ENCODE results near the gene NRM.

The NRM gene

DNA sequence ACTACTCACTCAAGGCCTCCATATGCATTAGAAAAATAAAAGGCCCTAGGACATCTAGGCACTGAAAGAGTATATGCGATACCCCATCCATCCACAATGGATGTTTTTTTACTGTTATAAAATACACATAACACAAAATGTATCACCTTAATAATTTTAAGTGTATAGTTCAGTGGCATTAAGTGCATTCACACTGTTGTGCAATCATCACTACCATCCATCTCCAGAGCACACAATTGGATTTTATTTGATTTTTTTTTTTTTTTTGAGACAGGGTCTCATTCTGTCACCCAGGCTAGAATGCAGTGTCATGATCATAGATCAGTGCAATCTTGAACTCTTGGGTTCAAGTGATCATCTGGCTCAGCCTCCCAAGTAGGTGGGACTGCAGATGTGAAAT lies 23.5 kb upstream of the NRM start:
- POLR2A ChIA-PET = interaction anchor here (1.3 kb wide), 1 partner anchor 10 kb away, joined by 3 read pairs; no protein-coding TSS in a partner anchor
- peaks cover 4% of the 10 kb centered on the region for H3K4me1 ChIP-seq (ENCODE audit: control insufficient read depth, insufficient read depth, low read length)

DNA sequence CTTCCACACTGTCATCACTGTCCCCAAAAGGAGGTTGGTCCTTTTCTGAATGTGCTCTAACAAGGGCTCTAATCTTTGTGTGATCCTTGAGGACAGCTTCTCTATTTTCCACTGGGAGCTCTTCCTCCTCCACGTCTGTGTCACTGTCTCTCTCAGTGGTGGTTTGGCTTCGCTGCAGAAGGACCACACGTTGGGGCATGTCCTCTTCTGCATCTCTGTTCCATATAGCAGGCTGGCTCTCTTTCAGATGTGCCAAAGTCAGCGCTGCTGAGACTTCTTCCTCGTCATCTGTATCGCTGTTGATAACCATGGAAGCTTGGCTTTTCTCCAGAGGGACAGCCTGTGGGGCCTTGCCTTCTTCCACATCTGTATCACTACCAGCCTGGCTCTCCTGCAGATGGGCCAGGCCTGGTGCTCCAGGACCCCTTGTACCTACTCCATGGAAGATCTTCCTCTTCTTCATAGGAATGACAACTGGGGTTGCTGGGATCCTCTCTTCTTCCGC lies 21.7 kb upstream of the NRM start:
- ChIA-PET CTCF (interaction anchor here (0.5 to 5.0 kb wide), 11 partner anchors 8 to 374 kb away, joined by 3 to 32 read pairs (median 4); partner anchors contain the start of gene DHX16), POLR2A (interaction anchor here (0.5 to 1.4 kb wide), 5 partner anchors 9 to 30 kb away, joined by 3 to 5 read pairs (median 4); partner anchors contain the start of gene NRM)
- no peak overlapping the region for H3K27ac ChIP-seq (ENCODE audit: extremely low read depth, low read depth, low read length)
- no peaks in the 10 kb centered on the region for H3K9me3 ChIP-seq (ENCODE audit: control insufficient read depth, insufficient read depth, low read depth, low read length)
- peaks cover 8% of the 10 kb centered on the region for H3K4me1 ChIP-seq (ENCODE audit: control insufficient read depth, insufficient read depth, low read length)
- H3K4me3 ChIP-seq (ENCODE audit: low read depth, low read length) = no peak overlapping the region
- TF ChIP-seq ZNF548 (tag by site-specific recombination; IDR thresholded peaks at IDR 0.05) (no peak), IKZF3 (tag by site-specific recombination; IDR thresholded peaks at IDR 0.05) (no peak), ZNF423 (tag by site-specific recombination; IDR thresholded peaks at IDR 0.05) (no peak), SCRT2 (tag by site-specific recombination; IDR thresholded peaks at IDR 0.05) (no peak), ZNF211 (tag by site-specific recombination; IDR thresholded peaks at IDR 0.05; ENCODE audit: low read depth) (no peak), ZNF146 (tag by site-specific recombination; IDR thresholded peaks at IDR 0.05) (no peak), ZNF596 (tag by site-specific recombination; IDR thresholded peaks at IDR 0.05) (no peak), ZNF529 (tag by site-specific recombination; IDR thresholded peaks at IDR 0.05; ENCODE audit: insufficient replicate concordance) (no peak), ZNF221 (tag by site-specific recombination; IDR thresholded peaks at IDR 0.05; ENCODE audit: borderline replicate concordance) (no peak), ZNF654 (tag by site-specific recombination; IDR thresholded peaks at IDR 0.05; ENCODE audit: low read depth) (no peak), ZXDB (tag by site-specific recombination; IDR thresholded peaks at IDR 0.05) (no peak), ZNF138 (tag by site-specific recombination; IDR thresholded peaks at IDR 0.05; ENCODE audit: borderline replicate concordance) (no peak), FEZF1 (tag by site-specific recombination; IDR thresholded peaks at IDR 0.05) (no peak)
- TF ChIP-seq, protein P1, sequence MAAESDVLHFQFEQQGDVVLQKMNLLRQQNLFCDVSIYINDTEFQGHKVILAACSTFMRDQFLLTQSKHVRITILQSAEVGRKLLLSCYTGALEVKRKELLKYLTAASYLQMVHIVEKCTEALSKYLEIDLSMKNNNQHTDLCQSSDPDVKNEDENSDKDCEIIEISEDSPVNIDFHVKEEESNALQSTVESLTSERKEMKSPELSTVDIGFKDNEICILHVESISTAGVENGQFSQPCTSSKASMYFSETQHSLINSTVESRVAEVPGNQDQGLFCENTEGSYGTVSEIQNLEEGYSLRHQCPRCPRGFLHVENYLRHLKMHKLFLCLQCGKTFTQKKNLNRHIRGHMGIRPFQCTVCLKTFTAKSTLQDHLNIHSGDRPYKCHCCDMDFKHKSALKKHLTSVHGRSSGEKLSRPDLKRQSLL (tag by site-specific recombination; IDR thresholded peaks at IDR 0.05) = no peak
- TF ChIP-seq, protein P2, sequence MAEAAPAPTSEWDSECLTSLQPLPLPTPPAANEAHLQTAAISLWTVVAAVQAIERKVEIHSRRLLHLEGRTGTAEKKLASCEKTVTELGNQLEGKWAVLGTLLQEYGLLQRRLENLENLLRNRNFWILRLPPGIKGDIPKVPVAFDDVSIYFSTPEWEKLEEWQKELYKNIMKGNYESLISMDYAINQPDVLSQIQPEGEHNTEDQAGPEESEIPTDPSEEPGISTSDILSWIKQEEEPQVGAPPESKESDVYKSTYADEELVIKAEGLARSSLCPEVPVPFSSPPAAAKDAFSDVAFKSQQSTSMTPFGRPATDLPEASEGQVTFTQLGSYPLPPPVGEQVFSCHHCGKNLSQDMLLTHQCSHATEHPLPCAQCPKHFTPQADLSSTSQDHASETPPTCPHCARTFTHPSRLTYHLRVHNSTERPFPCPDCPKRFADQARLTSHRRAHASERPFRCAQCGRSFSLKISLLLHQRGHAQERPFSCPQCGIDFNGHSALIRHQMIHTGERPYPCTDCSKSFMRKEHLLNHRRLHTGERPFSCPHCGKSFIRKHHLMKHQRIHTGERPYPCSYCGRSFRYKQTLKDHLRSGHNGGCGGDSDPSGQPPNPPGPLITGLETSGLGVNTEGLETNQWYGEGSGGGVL (tag by site-specific recombination; IDR thresholded peaks at IDR 0.05) = no peak
- TF ChIP-seq, protein P3, sequence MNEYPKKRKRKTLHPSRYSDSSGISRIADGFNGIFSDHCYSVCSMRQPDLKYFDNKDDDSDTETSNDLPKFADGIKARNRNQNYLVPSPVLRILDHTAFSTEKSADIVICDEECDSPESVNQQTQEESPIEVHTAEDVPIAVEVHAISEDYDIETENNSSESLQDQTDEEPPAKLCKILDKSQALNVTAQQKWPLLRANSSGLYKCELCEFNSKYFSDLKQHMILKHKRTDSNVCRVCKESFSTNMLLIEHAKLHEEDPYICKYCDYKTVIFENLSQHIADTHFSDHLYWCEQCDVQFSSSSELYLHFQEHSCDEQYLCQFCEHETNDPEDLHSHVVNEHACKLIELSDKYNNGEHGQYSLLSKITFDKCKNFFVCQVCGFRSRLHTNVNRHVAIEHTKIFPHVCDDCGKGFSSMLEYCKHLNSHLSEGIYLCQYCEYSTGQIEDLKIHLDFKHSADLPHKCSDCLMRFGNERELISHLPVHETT (tag by site-specific recombination; IDR thresholded peaks at IDR 0.05) = no peak
- TF ChIP-seq, protein P4, sequence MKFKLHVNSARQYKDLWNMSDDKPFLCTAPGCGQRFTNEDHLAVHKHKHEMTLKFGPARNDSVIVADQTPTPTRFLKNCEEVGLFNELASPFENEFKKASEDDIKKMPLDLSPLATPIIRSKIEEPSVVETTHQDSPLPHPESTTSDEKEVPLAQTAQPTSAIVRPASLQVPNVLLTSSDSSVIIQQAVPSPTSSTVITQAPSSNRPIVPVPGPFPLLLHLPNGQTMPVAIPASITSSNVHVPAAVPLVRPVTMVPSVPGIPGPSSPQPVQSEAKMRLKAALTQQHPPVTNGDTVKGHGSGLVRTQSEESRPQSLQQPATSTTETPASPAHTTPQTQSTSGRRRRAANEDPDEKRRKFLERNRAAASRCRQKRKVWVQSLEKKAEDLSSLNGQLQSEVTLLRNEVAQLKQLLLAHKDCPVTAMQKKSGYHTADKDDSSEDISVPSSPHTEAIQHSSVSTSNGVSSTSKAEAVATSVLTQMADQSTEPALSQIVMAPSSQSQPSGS (tag by site-specific recombination; IDR thresholded peaks at IDR 0.05; ENCODE audit: low read depth) = no peak
- H3K36me3 ChIP-seq (ENCODE audit: control insufficient read depth in 2 of 2, insufficient read depth in 1 of 2, low read length in 2 of 2) = peaks cover 52 to 80% of the 10 kb centered on the region in 2 experiments

More for the DNA sequence above, 23.5 kb upstream of the NRM start:
- Histone ChIP-seq H3K4me3 (ENCODE audit: low read depth, low read length) (no peak overlapping the region), H3K9me3 (ENCODE audit: control insufficient read depth, insufficient read depth, low read depth, low read length) (no peaks in the 10 kb centered on the region), H3K36me3 (ENCODE audit: control insufficient read depth in 2 of 2, insufficient read depth in 1 of 2, low read length in 2 of 2) (peaks cover 34 to 66% of the 10 kb centered on the region in 2 experiments), H3K27ac (ENCODE audit: extremely low read depth, low read depth, low read length) (no peak overlapping the region)
- TF ChIP-seq, protein P5, sequence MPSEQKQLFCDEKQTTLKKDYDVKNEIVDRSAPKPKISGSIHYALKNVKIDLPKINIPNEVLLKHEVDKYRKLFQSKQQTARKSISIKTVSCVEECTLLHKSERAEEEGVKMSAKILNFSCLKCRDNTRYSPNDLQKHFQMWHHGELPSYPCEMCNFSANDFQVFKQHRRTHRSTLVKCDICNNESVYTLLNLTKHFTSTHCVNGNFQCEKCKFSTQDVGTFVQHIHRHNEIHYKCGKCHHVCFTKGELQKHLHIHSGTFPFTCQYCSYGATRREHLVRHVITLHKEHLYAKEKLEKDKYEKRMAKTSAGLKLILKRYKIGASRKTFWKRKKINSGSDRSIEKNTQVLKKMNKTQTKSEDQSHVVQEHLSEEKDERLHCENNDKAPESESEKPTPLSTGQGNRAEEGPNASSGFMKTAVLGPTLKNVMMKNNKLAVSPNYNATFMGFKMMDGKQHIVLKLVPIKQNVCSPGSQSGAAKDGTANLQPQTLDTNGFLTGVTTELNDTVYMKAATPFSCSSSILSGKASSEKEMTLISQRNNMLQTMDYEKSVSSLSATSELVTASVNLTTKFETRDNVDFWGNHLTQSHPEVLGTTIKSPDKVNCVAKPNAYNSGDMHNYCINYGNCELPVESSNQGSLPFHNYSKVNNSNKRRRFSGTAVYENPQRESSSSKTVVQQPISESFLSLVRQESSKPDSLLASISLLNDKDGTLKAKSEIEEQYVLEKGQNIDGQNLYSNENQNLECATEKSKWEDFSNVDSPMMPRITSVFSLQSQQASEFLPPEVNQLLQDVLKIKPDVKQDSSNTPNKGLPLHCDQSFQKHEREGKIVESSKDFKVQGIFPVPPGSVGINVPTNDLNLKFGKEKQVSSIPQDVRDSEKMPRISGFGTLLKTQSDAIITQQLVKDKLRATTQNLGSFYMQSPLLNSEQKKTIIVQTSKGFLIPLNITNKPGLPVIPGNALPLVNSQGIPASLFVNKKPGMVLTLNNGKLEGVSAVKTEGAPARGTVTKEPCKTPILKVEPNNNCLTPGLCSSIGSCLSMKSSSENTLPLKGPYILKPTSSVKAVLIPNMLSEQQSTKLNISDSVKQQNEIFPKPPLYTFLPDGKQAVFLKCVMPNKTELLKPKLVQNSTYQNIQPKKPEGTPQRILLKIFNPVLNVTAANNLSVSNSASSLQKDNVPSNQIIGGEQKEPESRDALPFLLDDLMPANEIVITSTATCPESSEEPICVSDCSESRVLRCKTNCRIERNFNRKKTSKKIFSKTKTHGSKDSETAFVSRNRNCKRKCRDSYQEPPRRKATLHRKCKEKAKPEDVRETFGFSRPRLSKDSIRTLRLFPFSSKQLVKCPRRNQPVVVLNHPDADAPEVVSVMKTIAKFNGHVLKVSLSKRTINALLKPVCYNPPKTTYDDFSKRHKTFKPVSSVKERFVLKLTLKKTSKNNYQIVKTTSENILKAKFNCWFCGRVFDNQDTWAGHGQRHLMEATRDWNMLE (tag by site-specific recombination; conservative IDR thresholded peaks at IDR 0.05; ENCODE audit: low read depth) = no peak
- no peak for TF ChIP-seq ZNF202 (tag by site-specific recombination; IDR thresholded peaks at IDR 0.05; ENCODE audit: borderline replicate concordance)
- CTCF ChIA-PET = interaction anchor here (0.7 to 5.0 kb wide), 4 partner anchors 34 to 163 kb away, joined by 3 to 32 read pairs (median 5); no protein-coding TSS in a partner anchor
